Measurements from ENCODE around the gene SLC16A5.

DNA sequence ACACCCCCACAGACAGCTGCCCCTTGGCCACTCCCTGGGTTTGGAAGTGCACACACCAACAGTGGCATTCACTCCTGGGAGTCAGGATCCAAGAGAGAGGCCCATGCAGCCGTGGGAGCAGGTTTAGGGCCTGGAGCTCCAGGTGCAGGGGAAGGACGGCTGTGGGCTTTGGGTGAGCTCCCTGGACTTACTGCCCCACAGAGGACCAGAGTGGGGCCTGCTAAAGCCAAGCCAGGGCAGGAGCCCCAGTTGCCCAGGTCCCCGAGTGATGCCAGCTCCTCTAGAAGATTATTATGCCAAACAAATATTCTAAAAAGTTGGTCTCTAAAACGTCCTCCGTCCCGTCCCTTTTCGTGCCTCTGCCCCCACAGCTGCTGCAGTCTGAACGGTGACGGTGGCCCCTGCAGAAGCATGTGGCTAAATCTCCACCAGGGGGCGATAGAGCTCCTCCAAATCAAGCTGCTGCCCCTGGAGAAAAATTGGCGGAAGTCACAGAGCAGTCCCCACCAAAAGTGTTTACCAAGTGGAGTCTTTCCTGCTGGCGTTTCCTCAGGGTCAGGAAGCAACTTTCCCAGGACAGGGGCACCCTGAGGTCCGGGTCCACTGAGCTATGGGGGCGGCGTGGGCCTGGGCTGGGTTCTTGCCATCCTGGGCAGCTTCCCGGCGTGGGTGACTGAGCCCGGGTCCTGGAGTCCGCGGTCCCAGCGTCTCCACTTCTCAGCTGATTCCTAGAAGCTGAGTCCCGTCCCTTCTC lies 26.2 kb downstream of the SLC16A5 start:
- TF ChIP-seq, protein P1, sequence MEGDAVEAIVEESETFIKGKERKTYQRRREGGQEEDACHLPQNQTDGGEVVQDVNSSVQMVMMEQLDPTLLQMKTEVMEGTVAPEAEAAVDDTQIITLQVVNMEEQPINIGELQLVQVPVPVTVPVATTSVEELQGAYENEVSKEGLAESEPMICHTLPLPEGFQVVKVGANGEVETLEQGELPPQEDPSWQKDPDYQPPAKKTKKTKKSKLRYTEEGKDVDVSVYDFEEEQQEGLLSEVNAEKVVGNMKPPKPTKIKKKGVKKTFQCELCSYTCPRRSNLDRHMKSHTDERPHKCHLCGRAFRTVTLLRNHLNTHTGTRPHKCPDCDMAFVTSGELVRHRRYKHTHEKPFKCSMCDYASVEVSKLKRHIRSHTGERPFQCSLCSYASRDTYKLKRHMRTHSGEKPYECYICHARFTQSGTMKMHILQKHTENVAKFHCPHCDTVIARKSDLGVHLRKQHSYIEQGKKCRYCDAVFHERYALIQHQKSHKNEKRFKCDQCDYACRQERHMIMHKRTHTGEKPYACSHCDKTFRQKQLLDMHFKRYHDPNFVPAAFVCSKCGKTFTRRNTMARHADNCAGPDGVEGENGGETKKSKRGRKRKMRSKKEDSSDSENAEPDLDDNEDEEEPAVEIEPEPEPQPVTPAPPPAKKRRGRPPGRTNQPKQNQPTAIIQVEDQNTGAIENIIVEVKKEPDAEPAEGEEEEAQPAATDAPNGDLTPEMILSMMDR (IDR thresholded peaks at IDR 0.05): peak; percentile 92 to 97
- no peak for TF ChIP-seq POLR2A (IDR thresholded peaks at IDR 0.05)
- peak in 1 of 3 donors; percentile 22 for TF ChIP-seq POLR2AphosphoS5 (IDR thresholded peaks at IDR 0.05)
- no peak for TF ChIP-seq EP300 (IDR thresholded peaks at IDR 0.05)
